OCI-LY1 (cell line): Measurements from ENCODE around the gene RHOU.

Source experiments
- H2AFZ ChIP-seq: fragments of 200-600 bp; sonication (generic), shearing (Covaris generic); 2 replicates; pipeline ENCODE4 v1.6.0; 2014; ENCODE audit warnings: antibody characterized with exemption, mild to moderate bottlenecking, low read length
- H3F3A ChIP-seq: fragments of 200-600 bp; sonication (generic), shearing (Covaris generic); 2 replicates; pipeline ENCODE4 v1.6.0; 2014; ENCODE audit warnings: mild to moderate bottlenecking, antibody characterized with exemption, low read length, moderate library complexity; ENCODE audit not compliant: insufficient read depth
- H3K27ac ChIP-seq: fragments of 200-600 bp; sonication (generic); 2 replicates; pipeline ENCODE4 v1.5.1; 2014; ENCODE audit warnings: low read length, mixed run types, mild to moderate bottlenecking, low read depth; ENCODE audit not compliant: poor library complexity, severe bottlenecking
- H3K27me3 ChIP-seq: fragments of 200-600 bp; sonication (generic); 2 replicates; pipeline ENCODE4 v1.6.0; 2014; ENCODE audit warnings: antibody characterized with exemption, mild to moderate bottlenecking, low read length, moderate library complexity; ENCODE audit not compliant: insufficient read depth
- H3K36me3 ChIP-seq: fragments of 200-600 bp; sonication (generic); 2 replicates; pipeline ENCODE4 v1.6.1; 2014; ENCODE audit warnings: mild to moderate bottlenecking, antibody characterized with exemption, low read length, moderate library complexity, mixed read lengths; ENCODE audit not compliant: insufficient read depth
- H3K4me1 ChIP-seq: fragments of 200-600 bp; sonication (generic); 2 replicates; pipeline ENCODE4 v1.5.1; 2014; ENCODE audit warnings: mild to moderate bottlenecking, low read length, moderate library complexity; ENCODE audit not compliant: insufficient read depth, severe bottlenecking
- H3K4me2 ChIP-seq: fragments of 200-600 bp; sonication (generic), shearing (Covaris generic); 2 replicates; pipeline ENCODE4 v1.6.1; 2014; ENCODE audit warnings: low read length
- H3K4me3 ChIP-seq: fragments of 200-600 bp; sonication (generic); 2 replicates; pipeline ENCODE4 v1.5.1; 2014; ENCODE audit warnings: low read length, low read depth, mild to moderate bottlenecking, mixed read lengths; ENCODE audit not compliant: poor library complexity, severe bottlenecking
- H3K79me2 ChIP-seq: fragments of 200-600 bp; shearing (Covaris generic); 2 replicates; pipeline ENCODE4 v1.6.1; 2016; ENCODE audit warnings: mixed run types, low read length, mixed read lengths; ENCODE audit not compliant: insufficient read depth
- H3K9ac ChIP-seq: fragments of 200-600 bp; sonication (generic), shearing (Covaris generic); 2 replicates; pipeline ENCODE4 v1.6.1; 2014; ENCODE audit warnings: mild to moderate bottlenecking, low read length, mixed read lengths
- H3K9me2 ChIP-seq: fragments of 200-600 bp; sonication (generic), shearing (Covaris generic); 2 replicates; pipeline ENCODE4 v1.6.1; 2014; ENCODE audit warnings: low read depth, mild to moderate bottlenecking, low read length, mixed read lengths
- H3K9me3 ChIP-seq: fragments of 200-600 bp; shearing (Covaris generic); 2 replicates; pipeline ENCODE4 v1.6.1; 2014; ENCODE audit warnings: low read length, mixed read lengths
- H4K20me1 ChIP-seq: fragments of 200-600 bp; sonication (generic), shearing (Covaris generic); 2 replicates; pipeline ENCODE4 v1.6.0; 2016; ENCODE audit warnings: mild to moderate bottlenecking, low read length; ENCODE audit not compliant: insufficient read depth
- CTCF ChIP-seq: fragments of 200-600 bp; sonication (generic), shearing (Covaris generic); IDR thresholded peaks from 2 replicates; pipeline ENCODE4 v1.5.1; 2017; ENCODE audit warnings: mild to moderate bottlenecking, antibody characterized with exemption, low read length, moderate library complexity, mixed read lengths
- EZH2 ChIP-seq: fragments of 200-600 bp; sonication (generic), shearing (Covaris generic); IDR thresholded peaks from 2 replicates; pipeline ENCODE4 v1.8.0; 2017; ENCODE audit warnings: borderline replicate concordance, mixed run types, mild to moderate bottlenecking, antibody characterized with exemption, low read length, moderate library complexity, mixed read lengths

The RHOU gene

DNA sequence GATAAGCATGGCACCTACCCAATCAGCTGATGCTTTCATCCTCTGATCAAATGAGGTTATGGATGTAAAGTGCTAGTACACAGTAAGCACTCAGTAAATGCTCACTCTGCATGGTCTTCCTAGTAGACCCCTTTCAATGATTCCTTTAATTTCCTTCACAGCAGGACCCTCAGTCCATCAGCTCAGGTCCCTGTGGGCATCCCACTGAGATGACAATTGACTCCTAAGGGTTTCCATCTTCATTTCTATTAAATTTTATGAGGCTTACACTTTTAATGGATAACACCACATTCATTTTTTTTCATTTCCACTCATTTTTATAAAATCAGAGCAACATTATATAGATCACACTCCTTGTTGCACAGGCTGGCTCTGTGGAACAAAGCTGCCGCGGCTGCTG is 12.8 kb downstream of the RHOU start:
- Histone ChIP-seq H2AFZ (no peak overlapping the region), H3K9me3 (no peaks in the 10 kb centered on the region), H3K4me1 (no peaks in the 10 kb centered on the region), H3K27ac (no peak overlapping the region), H3K4me3 (no peak overlapping the region), H3K4me2 (no peak overlapping the region), H3K9ac (no peak overlapping the region), H3K9me2 (no peaks in the 10 kb centered on the region), H3K27me3 (no peaks in the 10 kb centered on the region), H3K36me3 (no peaks in the 10 kb centered on the region), H4K20me1 (no peaks in the 10 kb centered on the region), H3F3A (no peaks in the 10 kb centered on the region), H3K79me2 (no peaks in the 10 kb centered on the region)
- TF ChIP-seq CTCF (no peak), EZH2 (no peak)

DNA sequence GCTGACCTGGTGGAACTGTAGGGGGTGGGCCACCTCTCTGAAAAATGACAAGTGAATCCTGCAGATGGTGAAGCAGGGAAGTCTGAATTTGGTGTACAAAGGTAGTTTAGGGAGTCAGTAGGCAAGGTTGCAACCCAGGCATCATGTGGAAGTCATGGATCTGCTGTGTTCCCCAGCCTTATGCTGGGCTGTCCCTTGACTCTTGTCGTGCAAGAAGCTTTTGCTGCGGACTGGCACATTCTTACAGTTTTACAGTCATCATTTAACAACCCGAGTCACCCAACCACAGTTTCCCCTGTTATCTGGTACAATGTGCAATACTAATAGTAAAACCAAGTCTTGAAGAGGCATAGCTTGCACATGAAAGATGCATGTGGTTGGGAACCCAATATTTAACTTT is 13.2 kb downstream of the RHOU start:
- H4K20me1 ChIP-seq, result no peaks in the 10 kb centered on the region
- no peaks in the 10 kb centered on the region for H3F3A ChIP-seq
- H3K9ac ChIP-seq, result no peak overlapping the region
- H3K36me3 ChIP-seq, result no peaks in the 10 kb centered on the region
- H3K9me3 ChIP-seq, result no peaks in the 10 kb centered on the region
- no peaks in the 10 kb centered on the region for H3K9me2 ChIP-seq
- H3K79me2 ChIP-seq, result no peaks in the 10 kb centered on the region
- no peak overlapping the region for H3K27ac ChIP-seq
- no peak overlapping the region for H3K4me2 ChIP-seq
- H3K4me1 ChIP-seq, result no peaks in the 10 kb centered on the region
- H3K4me3 ChIP-seq, result no peak overlapping the region
- H3K27me3 ChIP-seq, result no peaks in the 10 kb centered on the region; the same call in 1 of the 2 replicates
- H2AFZ ChIP-seq, result no peak overlapping the region
- no peak for TF ChIP-seq EZH2
- no peak for TF ChIP-seq CTCF

- Histone ChIP-seq H3K4me1 (no peaks in the 10 kb centered on the region), H3K27me3 (no peaks in the 10 kb centered on the region; the same call in 1 of the 2 replicates), H3F3A (no peaks in the 10 kb centered on the region), H3K4me3 (no peak overlapping the region), H2AFZ (no peak overlapping the region), H3K79me2 (no peaks in the 10 kb centered on the region), H3K27ac (no peak overlapping the region), H3K4me2 (no peak overlapping the region), H3K9ac (no peak overlapping the region), H3K36me3 (no peaks in the 10 kb centered on the region), H3K9me2 (no peaks in the 10 kb centered on the region), H3K9me3 (no peaks in the 10 kb centered on the region), H4K20me1 (no peaks in the 10 kb centered on the region)
- TF ChIP-seq CTCF (no peak), EZH2 (no peak)
Observed at GRCh38 chr1:228749765-228750164, 14.5 kb downstream of the RHOU start.
